OCI-M2 (cell line): ENCODE results near the gene CDH4.
"Not testable (repeated sequence)": the region's sequence is repeated elsewhere in the genome, so short reads cannot be mapped to it uniquely, and the experiment has no call there.

ENCODE experiments used
- DNase-seq: peaks from one replicate; lab custom pipeline; 2025; ENCODE audit not compliant: unreplicated experiment; lab: John Stamatoyannopoulos, UW

Gene CDH4

DNA sequence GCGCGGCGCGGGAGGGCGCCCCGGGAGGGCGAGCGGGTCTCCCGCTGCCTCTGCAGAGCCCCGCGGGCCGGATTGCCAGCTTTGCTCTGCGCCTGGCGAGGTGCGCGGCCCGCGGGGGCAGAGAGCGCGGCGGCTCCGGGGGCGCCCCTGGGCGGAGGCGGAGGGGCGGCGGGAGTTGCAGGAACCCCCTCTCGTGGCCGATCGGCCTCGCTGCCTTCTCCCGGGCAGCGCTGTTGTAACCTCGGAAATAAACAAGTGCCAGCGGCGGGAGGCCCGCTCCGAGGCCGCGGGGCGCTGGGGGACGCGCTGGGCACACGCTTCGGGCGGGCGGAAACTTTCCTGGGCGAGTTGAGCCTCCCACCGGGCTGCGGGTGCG lies 1.2 kb downstream of the CDH4 start:
- DNase-seq = no peak

DNA sequence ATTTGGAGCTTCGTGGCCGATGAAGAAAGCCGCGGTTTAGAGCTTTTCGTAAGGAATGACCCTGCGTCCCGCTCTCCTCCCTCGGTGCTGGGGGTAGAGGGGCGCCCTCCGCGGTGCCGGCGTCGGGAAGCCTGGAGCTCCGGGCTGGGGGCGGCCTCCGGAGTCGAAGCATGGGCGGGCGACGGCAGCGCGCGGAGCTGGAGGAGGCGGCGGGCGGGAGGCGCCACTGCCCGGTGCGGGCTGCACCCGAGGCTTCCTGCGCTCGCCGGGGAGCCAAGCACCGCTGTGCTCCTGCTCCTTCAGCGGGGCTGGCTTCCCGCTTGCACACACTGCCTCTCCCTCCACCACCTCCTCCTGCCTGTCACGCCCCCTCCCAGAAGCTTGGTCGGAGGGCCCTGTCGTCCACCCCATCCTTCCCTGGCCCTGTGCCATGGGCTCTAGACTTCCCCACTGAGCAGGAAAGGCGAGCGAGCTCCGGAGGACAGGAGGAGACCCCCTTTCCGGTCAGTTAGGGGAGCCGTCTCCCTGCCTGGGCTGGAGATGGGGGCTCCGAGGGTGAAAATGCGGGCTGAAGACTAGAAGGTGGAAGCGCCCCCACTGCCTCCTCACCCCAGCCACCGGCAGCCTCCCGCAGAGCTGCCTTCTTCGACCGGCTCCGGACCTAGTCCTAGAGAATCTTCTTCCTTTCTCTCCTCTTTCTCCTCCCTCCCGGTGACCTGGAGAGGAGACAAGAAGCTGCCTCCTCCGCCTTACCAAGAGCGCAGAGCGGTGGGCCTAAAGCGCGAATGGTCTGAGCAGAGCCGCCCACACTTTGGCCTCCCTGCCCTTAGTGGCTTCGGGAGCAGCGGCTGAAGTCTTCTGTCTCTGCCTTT lies 1.8 kb downstream of the CDH4 start:
- DNase-seq = no peak

DNA sequence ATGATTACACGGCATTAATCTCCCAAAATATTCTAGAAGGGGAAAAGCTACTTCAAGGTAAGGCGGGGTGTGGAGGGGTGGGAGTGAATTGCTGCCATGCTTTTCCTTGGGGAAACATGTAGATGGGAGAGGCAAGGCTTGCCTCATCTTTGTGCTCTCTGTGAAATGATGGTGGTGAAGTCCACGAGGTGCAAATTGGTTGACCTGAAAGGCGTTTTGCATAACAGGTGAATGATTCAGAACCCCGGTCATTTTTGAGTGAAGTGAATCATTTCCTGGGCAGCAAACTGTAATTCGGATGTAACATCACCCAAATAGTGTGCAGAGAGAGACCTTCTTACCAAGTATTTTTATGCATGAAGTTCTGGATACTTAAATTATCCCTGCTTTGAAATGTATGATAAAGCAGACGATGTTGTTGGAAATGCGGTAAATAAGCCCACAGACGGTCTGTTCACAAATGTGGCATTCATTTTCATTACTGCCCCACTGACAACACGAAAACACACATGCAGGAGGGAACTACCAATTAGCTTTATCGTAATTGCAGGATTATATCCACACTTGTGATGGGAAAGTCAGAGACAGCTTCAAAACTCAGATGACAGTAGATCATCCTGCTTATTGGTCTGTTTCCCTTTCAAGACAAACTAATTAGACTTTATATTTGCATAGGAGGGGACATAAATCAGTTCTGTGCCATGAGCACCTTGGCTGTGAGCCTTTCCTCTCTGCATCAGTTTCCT lies 3.0 kb downstream of the CDH4 start:
- DNase-seq = no peak

DNA sequence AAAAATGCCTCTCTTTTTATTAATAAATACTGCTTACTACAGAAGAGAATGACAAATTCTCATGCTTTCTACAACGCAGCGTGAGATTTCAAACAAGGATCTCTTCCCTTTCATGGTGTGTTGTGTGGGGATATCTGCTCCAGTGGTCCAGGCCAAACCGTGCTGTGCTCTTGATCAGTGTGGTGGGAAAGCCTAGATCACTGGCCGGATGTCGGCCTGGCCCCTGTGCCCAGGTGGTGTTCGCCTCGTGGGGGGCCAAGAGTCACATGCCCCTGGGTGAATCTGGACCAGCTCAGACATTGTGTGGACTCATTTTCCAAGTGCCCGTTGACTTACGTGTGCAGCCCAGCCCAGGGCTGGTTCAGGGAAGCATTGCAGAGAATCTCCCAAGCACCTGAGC lies 4.3 kb downstream of the CDH4 start:
- DNase-seq = no peak

DNA sequence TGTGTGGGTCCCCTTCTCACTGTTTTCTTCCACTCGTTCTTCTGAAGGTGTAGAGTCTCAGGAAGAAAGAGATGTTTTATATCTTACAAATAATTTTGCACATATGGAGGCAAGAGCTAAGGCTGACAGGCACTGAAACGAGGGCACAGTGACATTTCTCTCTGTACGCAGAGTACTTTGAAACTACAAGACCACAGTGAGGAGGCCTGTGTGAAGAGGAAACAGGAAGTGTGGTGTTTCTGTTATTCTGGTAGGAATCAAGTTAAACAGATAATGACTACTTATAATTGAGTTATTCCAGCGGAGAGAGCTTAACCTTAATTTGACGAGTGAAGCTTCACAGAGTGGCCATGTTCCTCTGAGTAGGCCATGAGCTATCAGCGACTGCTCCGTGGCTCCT lies 4.8 kb downstream of the CDH4 start:
- DNase-seq = no peak

DNA sequence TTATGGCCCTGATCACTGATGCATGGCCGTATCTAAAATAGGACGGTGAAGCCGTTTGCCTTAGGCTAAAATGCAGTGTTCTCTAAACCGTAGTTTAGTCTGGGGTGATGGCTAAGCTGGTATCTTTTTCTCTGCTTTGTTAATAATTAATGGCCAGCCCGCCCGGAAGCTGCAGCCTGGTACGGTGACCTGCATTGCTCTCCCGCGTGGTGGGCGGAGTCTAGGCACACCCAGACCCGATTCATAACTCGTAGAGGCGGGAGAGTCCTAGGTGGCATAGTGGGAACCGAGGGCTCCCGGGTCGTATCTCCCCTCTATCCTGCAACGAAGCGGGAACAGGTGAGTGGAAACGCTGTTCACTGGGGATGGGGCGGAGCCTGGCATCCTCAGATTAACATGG lies 5.5 kb downstream of the CDH4 start:
- no peak for DNase-seq

DNA sequence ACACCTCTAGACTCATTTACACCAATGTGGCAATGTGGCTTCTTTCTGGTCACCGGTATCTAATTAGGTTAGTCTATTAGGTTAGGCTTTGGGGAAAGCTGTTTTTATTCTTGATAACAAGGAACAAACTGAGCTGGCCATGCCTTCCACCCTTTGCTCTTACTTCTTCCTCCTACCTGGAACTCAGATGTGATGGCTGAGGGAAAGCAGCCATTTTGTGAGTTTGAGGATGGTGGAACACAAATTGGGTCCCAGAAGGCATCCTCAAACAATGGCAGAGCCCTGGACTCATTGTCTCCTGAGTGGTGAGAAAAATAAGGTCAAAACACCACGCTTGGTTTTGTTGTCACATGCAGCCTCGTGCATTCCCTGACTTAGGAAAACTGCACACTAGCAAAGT lies 7.7 kb downstream of the CDH4 start:
- no peak for DNase-seq

DNA sequence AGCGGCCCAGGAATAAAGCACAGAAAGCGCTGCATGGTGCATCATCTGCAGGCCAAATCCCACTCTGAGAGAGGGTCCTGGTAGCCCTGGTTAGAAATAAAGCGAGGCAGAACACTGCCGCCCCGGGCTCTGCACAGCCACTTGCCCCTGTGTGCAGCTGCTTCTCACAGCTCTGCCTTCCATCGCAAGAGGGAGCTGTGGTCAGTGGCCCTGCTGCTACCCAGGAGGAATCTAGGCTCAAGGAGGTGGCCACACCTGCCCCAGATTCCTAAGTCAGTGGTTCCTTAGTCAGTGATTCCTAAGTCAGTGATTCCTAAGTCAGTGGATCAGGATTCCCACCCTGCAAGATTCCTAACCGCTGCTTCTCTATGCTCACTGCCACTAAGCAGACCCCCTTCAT lies 8.8 kb downstream of the CDH4 start:
- no peak for DNase-seq

DNA sequence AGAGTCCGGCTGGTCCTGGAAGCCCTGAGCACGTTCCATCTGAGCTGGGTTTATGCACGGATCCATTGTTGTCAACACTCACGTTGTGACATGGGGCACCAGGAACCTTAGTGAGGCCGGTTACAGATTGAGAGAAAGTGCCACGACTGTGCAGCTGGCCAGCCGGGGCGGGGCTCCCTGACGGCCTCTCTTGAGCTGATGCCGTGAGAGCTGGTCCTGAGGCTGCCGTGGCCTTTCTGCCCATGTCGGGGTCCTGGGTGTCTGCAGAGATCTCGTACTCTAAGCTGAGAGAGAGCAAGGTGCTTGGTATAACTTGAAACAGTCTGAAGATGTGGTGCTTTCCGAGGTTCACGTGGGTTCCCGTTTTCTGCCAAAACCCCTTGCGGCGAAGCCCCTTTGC lies 10.0 kb downstream of the CDH4 start:
- DNase-seq = no peak

DNA sequence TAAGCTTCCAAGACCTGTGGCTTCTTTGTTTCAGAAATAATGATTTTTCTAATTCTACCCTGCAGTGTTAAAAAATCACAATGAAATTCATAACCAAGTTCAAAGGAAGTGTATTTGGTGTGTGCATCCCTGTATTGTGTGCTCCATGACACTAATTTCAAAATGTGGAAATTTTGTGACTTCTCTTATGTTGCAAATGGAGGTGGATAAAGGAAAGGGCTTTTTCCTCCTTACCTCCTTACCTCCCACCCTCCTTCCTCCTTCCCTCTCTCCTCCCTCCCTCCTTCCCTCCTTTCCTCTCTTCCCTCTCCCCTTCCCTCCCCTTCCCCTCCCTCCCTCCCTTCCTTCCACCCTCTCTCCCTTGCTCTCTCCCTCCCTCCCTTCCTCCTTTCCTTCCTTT lies 10.5 kb downstream of the CDH4 start:
- DNase-seq = no peak

DNA sequence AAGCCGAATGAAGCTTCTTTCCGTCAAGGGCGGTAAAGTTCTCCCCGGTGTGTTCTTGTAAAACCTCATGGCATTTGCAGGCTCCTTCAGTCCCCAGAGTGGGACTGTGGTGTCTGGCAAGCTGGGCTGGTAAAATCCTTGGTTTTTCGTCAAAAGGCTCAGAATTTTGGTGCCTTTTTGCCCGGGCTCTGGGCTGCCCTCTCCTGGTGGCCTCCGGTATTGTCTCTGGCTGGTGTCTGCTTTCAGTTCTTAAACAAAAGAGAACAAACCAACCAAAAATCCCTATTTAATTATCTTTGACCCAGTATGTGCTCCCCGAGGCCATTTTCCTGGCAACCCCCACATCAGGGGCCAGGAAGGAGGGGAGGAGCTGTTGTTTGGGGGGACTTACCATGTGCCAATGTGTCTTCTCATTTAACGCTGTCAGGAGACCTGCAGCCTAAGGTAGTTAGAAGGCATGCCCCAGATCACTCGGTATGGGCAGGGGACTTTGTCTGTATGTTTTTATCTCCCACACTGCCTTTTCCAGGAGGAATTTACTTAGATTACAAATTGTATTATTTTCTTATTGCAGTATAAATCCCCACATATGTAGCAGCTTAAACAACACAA lies 11.1 kb downstream of the CDH4 start:
- no peak for DNase-seq

DNA sequence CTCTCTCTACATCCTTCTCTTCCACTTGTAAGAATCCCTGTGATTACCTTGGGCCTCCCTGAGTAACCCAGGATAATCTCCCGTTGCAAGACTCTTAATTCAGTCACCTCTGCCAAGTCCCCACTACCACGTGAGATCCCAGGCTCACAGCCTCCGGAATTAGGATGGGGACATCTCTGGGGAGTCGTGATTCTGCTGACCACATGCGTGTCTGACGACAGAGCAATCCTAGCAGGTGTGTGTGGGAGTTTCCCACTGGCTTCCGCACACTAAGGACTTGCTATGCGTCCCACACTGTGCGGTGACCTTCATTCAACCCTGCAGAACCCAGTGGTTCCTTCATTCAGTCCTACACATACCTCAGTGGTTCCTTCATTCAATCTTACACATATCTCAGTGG lies 11.9 kb downstream of the CDH4 start:
- no peak for DNase-seq

DNA sequence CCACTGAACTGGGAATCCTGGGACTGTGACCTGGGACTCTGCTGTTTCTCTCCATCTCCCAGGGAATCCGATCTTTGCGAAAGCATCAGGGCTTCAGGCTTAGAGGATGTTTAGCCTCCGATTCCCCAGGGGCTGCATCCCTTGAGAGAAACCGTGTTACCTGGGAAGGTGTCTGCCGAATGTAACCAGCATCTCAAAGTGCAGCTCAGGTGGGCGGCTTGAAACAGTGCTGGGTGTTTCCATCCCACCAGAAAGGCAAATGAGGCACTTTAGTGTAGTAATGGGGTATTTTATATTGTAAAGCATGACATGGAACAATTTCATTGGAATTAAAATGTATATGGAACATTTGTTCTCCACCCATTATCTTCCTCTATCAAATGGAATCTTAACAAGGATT lies 15.2 kb downstream of the CDH4 start:
- no peak for DNase-seq

DNA sequence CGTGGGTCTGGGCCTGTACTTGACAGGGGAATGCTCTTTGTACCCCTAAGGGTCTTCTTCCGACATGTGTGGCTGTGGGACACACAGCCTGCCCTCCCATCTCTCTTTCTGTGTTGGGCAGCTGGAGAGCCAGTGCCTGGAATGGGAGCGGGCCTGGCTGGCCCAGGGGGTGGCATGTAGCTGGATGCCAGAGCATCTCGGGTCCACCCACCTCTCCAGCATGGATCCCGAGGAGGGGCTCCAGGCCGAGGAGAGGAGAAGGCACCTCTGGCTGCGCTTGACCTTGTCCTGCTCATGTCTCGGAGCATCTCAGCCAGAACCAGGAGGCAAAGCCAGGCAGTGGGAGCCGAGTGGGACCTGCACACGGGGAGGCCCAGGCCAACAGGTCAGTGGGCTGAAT lies 16.0 kb downstream of the CDH4 start:
- no peak for DNase-seq

DNA sequence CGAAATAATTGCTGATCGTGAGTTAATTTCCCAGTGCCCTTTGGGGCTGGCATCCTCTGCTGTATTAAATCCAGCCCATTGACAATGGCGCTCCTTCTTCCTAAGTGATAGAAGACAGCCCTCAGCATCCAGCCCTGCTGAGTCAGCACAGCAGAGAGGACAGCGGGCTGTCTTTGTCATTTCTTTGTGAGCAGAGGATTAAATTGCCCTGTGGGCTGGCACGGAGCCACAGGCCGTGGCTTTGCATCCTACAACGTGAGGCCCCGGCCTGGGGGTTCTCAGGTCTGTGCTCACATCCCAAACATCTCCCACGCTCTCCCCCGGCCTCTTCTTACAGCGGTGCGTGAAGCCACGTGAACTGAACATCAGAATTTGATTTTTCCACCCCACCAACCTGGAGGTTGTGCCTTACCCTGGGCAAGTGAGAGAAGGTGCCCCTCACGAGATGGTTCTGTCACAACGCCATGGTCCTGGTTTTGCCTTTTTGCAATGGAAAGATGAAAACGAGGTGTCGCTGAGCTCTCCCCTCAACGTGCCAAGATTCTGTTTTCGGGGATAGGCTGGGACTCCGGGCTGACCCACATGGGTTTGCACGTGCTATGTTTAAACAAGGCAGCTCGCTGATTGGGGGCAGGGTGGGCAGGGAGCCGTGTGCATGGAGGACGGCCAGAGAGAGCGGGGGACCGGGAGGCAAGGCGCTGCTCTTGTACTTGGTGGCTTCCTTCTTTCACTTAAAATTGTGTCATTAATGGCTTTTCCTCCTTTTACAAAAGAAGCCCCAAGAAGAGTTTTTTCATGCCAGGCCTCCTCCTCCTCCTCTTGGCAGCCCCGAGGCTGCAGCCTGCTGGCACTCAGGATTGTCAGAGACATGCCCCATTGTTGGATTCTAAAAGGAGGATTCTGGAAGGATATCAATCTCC lies 19.5 kb downstream of the CDH4 start:
- no peak for DNase-seq

DNA sequence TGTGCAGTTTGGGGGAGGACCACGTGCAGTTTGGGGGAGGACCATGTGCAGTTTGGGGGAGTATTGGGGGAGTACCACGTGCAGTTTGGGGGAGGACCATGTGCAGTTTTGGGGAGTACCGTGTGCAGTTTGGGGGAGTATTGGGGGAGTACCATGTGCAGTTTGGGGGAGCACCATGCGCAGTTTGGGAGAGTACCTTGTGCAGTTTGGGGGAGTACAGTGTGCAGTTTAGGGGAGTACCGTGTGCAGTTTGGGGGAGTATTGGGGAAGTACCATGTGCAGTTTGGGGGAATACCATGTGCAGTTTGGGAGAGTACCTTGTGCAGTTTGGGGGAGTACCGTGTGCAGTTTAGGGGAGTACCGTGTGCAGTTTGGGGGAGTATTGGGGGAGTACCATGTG lies 21.0 kb downstream of the CDH4 start:
- not testable (repeated sequence) for DNase-seq

DNA sequence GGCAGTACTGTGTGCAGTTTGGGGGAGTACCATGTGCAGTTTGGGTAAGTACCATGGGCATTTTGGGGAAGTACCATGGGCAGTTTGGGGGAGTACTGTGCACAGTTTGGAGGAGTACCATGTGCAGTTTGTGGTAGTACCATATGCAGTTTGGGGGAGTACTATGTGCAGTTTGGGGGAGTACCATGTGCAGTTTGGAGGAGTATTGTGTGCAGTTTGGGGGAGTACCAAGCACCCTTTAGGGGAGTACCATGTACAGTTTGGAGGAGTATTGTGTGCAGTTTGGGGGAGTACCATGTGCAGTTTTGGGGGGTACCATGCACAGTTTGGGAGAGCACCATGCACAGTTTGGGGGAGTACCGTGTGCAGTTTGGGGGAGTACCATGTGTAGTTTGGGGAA lies 21.6 kb downstream of the CDH4 start:
- not testable (repeated sequence) for DNase-seq

DNA sequence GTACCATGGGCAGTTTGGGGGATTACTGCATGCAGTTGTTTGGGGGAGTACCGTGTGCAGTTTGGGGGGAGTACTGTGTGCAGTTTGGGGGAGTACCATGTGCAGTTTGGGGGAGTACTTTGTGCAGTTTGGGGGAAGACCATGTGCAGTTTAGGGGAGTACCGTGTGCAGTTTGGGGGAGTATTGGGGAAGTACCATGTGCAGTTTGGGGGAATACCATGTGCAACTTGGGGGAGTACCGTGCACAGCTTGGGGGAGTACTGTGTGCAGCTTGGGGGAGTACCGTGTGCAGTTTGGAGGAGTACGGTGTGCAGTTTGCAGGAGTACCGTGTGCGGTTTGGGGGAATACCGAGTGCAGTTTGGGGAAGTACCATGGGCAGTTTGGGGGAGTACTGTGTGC lies 22.3 kb downstream of the CDH4 start:
- DNase-seq = no peak

DNA sequence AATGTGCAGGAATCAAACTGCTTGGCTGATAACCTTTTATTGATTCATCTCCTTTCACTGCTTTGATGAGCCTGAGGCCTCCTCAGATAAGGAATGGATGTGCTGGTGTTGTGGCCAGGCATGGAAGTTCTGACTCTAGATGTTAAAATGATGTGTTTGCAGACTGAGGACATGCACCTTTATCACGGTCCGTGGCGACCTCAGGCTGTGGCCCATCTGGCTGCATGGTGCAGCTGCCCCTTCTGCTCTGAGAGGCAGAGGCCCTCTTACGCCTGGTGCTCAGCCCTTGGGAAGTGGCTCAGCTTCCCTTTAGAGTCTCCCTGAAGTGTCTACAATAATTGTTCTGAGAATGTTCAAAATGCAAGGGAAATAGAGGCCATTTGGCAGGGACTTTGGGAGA lies 26.2 kb downstream of the CDH4 start:
- no peak for DNase-seq

DNA sequence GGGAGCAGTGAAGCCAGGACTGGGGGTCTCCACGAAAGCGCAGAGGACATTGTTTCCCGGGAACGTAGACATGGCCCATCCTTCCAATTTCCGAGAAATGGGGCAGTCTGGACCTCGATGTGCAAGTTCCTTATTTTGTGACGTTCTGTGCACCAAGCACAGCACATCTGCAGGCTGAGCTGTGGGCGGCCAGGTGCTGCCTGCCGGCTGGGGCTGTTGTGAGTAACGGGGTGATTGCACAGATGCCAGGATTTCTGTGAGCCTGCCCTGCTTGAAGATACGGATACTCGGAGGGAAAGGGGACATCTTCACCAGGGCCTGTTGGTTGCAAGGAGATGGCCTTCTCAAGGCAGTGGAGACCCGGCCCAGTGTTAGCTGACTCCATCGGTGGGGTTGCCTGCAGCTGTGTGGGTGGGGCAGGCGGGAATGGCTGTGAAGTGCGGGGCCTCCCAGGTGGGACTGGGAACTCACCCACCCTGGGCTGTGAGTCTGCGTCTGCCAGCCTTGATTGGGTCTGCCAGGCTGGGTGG lies 27.6 kb downstream of the CDH4 start:
- no peak for DNase-seq
